Measurements from ENCODE around the gene ARHGAP8.
"Not testable (repeated sequence)": the region's sequence is repeated elsewhere in the genome, so short reads cannot be mapped to it uniquely, and the experiment has no call there.

ARHGAP8 gene

DNA sequence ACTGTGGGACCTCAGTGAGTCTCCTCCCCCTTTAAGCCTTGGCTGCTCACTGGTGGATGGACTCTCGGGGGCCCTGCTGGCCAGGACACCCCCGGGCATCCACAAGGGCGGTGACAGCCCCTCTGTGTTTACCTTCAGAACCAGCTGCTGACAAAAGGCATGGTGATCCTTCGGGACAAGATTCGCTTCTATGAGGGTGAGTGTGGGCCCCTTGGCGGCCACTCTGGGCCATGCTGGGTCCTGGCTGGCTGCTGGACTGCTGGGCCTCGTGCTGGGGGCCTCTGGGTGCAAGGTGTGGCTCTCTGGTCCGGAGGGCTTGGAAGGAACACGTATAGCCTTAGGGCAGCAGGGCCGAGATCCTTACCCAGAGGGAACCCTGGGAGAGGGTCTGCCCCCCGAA, 25.9 kb upstream of the ARHGAP8 start:
- DNase-seq = no peak

DNA sequence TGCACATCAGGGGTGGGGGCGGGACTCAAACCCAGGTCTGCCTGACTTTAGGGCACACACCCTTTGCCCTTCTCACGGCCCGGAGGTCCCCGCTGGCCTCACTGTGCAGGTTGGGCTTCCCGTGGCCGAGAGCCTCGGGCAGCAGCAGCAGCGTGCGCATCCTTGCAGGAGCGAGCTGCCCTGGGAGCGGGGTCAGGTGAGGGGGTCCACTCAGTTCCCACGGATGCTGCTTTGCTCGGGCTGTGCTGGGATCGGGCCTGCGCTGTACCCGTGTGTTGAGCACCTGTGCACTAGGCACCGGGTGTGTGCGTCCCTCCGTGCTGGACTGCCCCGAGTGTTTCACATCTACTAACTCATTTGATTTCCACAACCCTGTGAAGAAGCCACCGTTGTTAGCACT, 25.2 kb upstream of the ARHGAP8 start:
- DNase-seq = no peak

- DNase-seq = no peak
Measured at GRCh38 chr22:44727709-44728108, 24.7 kb upstream of the ARHGAP8 start.

DNA sequence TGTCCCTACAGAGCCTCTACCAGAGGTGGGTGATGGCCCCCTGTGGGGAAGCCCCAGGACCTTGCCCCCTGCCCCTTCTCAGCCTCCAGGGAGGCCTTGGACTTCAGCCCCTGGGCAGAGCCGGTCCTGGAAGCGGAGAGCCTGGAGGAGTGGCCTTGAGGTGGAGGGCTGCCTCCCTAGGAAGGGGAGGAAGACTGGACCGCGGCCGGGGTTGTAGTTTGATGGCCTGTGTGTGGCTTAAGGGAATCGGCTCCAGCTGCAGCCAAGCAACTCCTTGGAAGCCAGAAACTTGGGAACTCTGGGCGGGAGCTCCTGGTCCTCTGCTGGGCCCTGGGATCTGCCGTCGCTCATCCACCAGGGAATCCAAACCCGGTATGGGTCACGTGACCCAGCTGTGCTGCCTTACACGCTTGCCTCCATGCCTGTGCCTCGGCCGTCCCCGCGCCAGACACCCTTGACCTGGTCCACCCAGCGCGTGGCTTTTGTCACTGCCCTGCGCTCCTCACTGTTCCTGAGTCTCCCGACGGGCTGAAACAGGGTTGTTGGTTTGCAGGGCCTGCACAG, 23.5 kb upstream of the ARHGAP8 start:
- DNase-seq = no peak

GRCh38 chr22:44729391-44730021, 22.9 kb upstream of the ARHGAP8 start:
- no peak for DNase-seq

GRCh38 chr22:44730022-44730393, 22.4 kb upstream of the ARHGAP8 start:
- no peak for DNase-seq

GRCh38 chr22:44730490-44731356, 21.7 kb upstream of the ARHGAP8 start:
- no peak for DNase-seq

DNA sequence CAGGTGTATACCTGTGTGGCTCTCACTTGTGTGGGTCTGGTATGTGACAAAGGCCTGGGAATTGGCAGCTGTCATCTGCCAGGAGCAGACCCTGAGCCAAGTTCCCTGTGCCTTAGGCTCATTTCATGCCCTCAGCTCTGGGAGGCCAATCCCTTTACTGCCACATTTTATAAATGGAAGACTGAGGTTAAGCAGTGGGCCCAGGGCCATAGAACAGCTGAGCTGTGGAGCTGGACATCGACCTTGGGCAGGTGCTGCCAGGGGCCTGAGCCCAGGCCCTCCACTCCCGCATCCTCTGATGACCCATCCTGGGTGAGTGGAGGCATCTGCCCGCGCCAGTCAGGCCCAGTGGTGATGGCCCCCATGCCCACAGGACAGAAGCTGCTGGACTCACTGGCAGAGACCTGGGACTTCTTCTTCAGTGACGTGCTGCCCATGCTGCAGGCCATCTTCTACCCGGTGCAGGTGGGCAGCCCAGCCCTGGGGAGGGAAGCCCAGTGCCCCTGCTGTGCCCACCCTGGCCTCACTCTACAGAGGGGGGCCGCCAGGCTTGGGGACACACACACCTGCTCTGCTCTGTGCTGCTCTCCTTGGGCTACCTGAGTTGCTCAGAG, 20.9 kb upstream of the ARHGAP8 start:
- DNase-seq = no peak

DNA sequence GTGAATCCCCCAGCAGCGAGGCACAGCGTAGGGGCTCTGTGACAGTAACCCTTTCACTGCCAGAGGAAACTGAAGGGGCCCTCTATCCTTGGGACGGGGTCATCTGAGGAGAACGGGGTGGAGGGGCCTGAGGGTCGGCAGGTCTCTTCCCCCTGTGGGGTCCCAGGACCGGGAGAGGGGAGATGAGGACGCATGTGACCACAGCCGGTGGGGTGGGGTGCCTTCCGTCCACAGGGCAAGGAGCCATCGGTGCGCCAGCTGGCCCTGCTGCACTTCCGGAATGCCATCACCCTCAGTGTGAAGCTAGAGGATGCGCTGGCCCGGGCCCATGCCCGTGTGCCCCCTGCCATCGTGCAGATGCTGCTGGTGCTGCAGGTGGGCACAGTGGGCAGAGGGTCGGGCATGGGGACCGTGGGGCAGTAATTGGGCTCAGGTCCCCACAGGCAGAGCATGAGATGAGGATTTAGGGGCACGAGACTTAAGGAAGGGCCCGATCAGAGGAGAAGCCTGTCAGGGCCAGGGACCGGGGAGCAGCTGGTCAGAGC, 20.3 kb upstream of the ARHGAP8 start:
- no peak for DNase-seq

DNA sequence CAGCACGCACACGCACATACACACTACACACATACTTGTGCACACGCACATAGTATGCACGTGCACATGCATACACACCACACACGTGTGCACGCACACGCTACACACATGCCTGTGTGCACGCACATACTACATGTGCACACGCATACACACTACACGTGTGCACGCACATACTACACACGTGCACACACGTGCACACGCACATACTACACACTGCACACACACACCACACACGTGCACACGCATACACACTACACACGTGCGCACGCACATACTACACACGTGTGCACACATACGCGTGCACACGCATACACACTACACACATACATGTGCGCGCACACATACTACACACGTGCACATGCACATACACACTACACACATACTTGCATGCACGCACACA, 19.7 kb upstream of the ARHGAP8 start:
- no peak for DNase-seq

DNA sequence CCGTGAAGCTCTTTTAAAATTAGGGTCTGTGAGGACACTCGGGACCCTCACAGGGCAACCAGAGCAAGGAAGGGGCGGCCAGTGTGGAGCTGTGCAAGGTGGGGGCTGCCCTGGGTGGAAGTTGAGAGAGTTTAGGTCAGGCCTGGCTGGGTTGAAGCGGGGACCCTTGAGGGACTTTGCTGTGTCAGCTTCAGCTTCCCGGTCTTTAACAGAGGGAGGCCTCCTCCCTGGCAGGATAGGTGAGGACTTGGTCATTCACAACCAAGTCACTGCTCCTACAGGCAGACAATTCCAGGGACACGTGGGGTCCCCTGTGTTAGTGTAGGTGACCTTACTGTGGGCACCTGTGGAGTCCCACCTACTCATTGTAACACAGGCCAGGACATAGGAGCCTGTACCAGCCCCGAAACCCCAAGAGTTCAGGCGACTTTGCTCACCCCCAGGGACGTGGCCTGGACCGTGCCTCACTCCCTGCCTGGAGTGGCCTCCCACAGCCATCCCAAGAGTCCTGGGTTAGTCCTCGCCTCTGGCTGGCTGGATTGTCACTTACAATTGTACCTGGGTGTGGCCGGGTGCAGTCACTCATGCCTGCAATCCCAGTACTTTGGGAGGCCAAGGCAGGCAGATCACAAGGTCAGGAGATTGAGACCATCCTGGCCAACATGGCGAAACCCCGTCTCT, 18.8 kb upstream of the ARHGAP8 start:
- DNase-seq = no peak

DNA sequence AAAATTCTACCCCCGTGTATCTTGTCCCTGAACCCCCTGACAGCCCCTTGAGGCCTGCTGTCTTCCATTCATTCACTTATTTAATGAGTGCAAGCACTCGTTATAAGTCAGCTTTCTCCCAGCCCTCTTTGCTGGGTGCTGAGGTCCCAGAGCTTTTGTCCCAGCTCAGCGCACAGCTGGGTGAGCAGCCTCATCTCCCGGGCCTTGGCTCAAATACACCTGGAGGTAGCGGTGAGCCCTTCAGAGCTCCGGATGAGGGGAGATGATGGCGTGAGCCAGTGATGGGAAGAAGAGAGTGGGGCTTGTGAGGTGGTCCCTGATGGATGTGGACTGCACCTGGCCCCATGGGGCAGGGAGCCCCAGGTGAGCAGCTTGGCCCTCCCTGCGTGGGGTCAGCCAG, 18.1 kb upstream of the ARHGAP8 start:
- no peak for DNase-seq

DNA sequence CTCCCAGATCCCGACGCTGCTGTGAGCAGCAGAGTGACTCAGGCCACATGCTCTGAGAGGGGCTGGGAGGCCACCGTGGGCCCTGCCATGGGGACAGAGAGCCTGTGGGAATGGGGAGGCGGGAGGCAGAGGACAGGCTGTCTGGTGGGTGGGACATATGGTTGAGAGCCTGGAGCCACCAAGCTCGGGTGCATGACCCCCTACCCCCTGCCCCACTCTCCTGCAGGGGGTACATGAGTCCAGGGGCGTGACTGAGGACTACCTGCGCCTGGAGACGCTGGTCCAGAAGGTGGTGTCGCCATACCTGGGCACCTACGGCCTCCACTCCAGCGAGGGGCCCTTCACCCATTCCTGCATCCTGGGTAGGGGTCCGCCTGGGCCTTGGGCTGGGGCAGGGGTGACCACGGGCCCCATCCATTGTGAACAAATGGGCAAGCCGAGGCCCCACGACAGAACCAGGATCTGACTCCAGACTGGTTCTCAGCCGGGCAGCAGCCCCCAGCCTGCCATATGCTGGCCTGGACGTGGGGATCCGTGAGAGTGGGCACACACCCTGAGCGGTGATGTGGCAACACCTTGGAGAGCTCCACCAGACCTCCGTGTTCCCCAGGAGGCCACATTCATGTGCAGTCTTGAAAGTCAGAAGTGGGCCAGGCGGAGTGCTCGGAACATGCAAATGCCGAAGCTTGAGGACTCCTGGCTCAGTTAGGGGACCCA, 17.4 kb upstream of the ARHGAP8 start:
- no peak for DNase-seq

DNA sequence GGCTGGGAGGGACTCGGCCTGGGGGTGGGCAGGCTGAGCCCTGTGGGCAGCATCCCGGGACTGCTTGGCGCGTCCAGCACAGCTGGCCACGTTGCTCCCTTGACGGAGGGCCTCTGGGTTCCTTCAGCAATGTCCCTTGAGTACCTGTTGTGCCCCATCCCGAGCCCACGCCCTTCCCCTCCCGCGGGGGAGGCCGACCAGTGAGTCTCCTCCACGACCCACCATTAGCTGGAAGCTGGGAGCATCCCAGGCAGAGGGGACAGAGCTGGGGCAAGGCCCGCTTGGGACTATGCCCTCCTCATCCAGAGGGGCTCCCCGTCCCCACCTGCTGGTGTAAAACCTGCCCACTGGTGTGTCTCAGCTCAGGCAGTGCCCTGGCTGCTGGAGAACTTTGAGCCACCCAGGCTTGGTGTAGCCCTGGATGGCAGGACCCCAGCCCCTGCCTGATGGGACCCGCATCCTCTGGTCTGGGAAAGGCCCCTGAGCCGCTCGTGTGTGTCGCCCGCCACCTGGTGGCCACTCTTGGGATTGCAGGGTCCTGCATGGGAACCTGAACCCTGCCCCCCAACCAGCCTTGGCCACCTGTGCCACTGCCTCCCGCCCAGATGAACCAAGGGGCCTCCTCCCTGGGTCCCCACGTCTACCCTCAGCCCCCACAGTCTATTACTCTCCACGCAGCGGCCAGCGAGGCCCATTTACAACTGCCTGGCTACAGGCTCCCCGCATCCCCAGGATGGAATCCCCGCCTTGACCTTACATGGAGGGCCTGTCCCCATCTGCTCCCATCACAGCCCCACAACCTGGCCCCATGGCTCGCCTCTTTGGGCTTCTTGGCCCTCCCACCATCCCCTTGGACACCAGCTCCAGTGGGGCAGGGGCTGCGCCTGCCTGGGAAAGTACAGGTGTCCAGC, 16.6 kb upstream of the ARHGAP8 start:
- peak; percentile 48 for DNase-seq

DNA sequence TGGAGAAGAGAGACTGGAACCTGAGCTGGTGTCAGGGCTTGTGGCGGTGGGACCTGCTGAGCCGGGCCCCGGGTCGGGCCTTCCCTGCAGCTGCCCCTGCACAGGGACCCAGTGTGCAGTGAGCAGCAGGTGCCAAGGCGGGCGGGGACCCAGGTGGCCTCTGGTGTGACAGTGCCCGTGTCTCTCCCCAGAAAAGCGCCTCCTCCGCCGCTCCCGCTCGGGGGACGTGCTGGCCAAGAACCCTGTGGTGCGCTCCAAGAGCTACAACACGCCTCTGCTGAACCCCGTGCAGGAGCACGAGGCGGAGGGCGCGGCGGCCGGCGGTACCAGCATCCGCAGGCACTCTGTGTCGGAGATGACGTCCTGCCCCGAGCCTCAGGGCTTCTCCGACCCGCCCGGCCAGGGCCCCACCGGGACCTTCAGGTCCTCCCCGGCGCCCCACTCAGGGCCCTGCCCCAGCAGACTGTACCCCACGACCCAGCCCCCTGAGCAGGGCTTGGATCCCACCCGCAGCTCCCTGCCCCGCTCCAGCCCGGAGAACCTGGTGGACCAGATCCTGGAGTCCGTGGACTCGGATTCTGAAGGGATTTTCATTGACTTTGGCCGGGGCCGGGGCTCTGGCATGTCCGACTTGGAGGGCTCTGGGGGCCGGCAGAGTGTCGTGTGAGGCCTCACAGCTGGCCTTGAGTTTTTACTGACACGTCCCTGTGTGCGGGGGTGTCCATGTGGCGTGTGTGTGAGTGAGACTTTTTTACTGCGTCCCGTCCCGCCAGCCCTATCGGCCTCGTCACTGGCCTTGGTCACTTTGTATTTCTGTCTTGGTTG, 15.6 kb upstream of the ARHGAP8 start:
- DNase-seq = no peak

DNA sequence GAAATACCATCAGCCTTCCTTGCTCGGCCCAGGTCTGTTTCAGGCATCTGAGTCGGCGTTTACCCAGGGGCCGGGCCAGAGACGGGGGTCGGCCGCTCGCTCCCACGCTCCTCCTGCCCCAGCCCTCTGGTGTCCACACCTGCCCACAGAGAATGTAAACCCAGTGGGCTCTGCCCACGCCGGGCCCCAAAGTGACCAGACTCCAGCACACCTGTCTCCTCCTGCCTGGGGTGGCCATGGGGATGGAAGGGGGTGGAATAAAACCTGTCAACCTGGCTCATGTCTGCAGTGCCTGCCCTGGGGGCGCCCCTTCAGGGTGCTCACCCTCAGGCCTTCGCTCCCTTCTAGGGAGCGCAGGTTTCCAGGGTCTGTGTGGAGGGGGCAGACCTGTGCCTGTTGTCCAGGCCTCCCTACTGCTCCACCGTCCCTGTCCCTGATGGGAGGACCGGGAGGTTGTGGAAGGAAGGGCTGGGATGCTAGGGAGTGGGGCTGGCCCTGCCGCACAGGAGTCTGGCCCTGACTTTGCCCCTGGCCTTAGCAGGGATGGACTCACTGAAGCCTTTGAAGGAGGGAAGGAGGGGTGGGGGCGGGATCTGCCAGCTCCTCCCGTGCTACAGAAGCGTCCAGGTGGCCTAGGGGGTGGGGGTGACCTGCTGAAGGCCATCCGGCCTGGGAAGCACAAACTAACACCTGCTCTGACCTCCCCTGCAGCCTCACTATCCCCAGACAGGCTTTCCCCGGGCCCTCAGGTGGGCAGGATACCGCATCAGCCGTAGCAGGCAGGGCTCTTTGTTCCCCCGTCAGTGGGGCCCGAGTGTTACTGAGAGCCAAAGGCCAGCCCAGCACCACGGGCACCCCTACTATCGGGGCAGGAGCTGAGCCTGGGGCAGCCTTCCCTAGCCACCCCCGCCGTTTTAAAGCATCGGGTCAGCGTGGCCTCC, 14.7 kb upstream of the ARHGAP8 start:
- DNase-seq = peak; percentile 36

DNA sequence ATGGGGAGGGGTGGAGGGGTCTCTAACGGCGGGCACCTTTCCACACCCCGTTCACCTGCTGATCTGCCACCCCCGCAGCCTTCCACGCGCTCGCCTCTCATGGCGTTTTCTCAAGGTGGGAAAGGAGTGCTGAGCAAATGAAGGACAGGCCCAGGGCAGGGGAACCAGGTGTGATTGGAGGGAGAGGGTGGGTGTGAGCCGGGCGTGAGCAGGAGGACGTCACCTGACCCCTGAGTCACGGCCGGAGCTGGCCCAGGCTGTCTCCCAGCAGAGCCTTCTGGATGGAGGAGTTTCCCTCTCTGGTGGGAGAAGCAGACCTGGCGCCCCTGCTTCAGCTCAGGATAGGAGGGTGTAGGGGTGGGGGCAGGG, 14.0 kb upstream of the ARHGAP8 start:
- peak; percentile 4 for DNase-seq

DNA sequence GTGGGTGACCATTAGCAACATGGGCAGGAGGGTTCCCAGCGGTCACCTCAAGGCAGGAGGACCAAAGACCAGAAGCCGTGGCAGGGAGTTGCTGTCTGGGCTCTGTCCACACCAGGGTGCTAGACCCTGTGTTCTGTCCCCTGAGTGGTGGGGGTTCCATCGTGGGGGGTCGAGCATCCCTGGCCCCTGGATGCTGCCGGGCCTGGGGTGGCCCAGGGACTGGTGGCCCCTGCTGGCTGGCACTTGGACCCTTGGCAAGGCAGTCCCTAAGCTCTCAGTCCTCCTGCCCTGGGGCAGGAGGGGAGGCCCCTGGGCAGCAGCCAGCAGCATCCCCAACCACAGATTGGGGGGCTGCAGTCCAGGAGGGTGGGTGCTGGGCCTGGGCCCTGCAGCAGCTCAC, 13.4 kb upstream of the ARHGAP8 start:
- DNase-seq = no peak

DNA sequence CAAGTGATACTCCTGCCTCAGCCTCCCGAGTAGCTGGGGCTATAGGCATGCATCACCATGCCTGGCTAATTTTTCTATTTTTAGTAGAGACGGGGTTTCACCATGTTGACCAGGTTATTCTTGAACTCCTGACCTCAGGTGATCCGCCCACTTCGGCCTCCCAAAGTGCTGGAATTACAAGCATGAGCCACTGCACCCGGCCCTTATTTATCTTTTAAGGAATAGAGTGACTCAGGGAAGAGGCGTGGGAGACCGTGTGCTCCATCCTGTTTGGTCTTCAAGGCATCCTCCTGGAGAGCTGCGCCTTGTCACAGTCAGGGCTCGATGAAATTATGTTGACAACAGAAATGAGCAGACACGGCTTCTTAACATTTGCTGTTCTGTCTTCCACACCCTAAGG, 12.7 kb upstream of the ARHGAP8 start:
- DNase-seq = not testable (repeated sequence)

All from NCI-H146 (cell line).